Measurements from ENCODE around the gene PPP1R3C. TPM values are rescaled to one million over a fixed set of nuclear protein-coding genes. Genes with fewer than 3 reads are reported as not detected.

PPP1R3C gene
- total RNA-seq, 1 donor from 2014 or later: 15.7 TPM

DNA sequence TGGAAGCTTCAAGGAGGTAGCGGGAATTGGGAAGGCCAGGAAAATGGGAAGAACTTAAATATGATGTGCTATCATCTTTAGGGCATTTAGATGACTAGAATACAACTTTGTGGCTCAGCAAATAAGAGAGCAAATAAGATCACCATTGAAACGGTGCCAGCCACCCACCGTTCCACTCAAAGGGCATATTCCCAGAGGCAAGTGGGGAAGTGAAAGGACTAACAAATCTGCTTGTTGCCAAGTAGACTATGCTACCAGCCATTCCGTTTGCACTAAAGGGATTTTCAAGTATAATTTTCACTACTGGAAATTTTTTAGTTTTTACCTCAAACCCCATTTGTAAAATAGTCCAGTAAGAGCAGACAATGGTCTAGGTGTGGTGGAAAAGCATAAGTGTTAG is 4.0 kb upstream of the PPP1R3C start:
- Mint-ChIP-seq H3K4me1 (ENCODE audit: unreplicated experiment) (peaks cover 36% of the 10 kb centered on the region), H3K27ac (ENCODE audit: unreplicated experiment) (no peak overlapping the region), H3K36me3 (ENCODE audit: unreplicated experiment) (peaks cover 2% of the 10 kb centered on the region), H3K4me3 (ENCODE audit: unreplicated experiment) (no peak overlapping the region), H3K9me3 (ENCODE audit: unreplicated experiment) (peaks cover under 1% of the 10 kb centered on the region), H3K27me3 (ENCODE audit: unreplicated experiment) (no peaks in the 10 kb centered on the region)
- TF ChIP-seq, protein P1, sequence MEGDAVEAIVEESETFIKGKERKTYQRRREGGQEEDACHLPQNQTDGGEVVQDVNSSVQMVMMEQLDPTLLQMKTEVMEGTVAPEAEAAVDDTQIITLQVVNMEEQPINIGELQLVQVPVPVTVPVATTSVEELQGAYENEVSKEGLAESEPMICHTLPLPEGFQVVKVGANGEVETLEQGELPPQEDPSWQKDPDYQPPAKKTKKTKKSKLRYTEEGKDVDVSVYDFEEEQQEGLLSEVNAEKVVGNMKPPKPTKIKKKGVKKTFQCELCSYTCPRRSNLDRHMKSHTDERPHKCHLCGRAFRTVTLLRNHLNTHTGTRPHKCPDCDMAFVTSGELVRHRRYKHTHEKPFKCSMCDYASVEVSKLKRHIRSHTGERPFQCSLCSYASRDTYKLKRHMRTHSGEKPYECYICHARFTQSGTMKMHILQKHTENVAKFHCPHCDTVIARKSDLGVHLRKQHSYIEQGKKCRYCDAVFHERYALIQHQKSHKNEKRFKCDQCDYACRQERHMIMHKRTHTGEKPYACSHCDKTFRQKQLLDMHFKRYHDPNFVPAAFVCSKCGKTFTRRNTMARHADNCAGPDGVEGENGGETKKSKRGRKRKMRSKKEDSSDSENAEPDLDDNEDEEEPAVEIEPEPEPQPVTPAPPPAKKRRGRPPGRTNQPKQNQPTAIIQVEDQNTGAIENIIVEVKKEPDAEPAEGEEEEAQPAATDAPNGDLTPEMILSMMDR (IDR thresholded peaks at IDR 0.05): no peak
- DNase-seq (ENCODE audit: extremely low spot score, unreplicated experiment): no peak

DNA sequence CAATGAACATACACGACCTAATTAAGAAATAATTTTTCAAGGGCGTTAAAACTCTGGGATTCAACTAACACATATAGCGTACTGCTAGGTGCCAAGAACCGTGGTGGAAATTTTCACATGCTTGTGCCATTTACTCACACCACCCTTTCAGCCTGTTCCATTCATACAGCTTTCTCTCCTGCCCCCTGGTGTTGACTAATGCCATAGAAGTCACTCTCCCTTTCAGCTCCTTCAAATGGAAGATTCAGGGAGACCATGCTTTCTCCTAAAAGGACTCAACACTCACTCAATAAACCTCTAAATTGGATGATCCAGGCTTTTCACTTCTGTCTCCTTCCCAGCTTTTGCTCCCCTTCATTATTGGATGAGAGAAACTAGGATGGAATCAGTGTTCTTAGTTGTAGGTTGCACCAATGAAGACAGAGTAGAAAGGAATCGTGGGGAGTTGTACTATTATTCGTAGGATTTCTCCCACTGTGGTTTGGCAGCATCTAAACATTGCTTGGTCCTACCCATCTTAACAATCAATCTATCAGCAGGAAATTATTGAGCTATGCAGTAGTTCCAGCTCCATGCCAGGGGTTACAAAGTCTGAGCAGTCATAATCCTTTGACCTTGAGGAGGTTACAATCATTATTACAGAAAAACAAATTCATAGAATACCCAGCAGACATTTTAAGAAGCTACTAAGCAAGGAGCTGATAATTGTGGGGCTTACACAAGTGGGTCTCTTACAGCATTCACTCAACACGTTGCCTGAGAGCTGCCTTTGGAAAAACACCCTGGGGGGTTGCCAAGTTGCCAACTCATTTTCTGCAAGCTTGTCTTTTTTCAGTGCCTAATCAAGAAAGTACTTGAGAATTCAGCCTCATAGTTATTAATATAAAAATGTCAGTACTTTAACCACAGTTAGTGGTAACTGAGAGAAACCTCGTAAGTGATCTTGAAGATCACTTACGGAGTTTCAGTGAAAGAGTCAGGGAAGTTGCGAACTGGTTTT is 2.8 kb upstream of the PPP1R3C start:
- TF ChIP-seq, protein P1 (IDR thresholded peaks at IDR 0.05): peak; percentile 72
- Mint-ChIP-seq H3K27ac (ENCODE audit: unreplicated experiment) (peak overlapping the region; percentile 43), H3K4me1 (ENCODE audit: unreplicated experiment) (peaks cover 45% of the 10 kb centered on the region), H3K9me3 (ENCODE audit: unreplicated experiment) (no peaks in the 10 kb centered on the region), H3K4me3 (ENCODE audit: unreplicated experiment) (no peak overlapping the region), H3K36me3 (ENCODE audit: unreplicated experiment) (peaks cover 10% of the 10 kb centered on the region), H3K27me3 (ENCODE audit: unreplicated experiment) (no peaks in the 10 kb centered on the region)
- no peak for DNase-seq (ENCODE audit: extremely low spot score, unreplicated experiment)

DNA sequence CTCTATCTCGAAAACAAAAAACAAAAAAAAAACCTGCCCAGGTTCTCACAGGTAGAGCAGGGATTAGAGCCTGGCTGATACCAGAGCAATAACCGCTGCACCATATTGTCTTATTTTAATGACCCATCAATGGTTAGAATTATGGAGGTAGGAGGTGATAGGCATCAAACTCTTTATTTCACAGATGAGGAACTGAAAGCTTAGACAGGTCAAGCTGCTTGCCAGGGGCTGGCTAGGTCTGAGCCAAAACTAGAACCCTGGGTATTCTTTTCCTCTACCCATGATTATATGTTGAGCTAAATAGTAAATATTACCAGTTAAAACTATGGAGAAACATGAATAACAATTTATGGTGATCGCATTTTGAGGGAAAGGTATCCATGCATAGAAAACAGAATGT is 2.0 kb upstream of the PPP1R3C start:
- no peaks in the 10 kb centered on the region for H3K9me3 Mint-ChIP-seq (ENCODE audit: unreplicated experiment)
- H3K36me3 Mint-ChIP-seq (ENCODE audit: unreplicated experiment): peaks cover 18% of the 10 kb centered on the region

DNA sequence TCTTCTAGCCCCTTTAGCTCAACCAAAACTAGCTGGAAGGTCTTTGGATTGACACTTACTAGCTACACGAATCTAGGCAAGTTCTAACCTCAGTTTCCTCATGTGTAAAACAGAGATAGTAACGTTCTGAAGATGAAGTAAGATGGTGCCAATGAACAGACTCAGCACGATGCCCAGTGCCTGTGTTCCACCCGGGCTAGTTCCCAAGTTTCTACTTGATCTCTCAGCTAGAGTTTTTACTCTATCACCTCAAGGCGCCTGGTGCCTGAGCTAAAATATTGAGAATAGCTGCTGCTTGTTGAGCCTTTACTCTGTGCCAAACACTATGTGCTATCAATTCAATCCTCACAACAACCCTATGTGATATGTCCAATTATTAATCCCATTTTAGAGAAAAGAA is 1.4 kb upstream of the PPP1R3C start:
- Mint-ChIP-seq H3K27me3 (ENCODE audit: unreplicated experiment) (no peaks in the 10 kb centered on the region), H3K4me3 (ENCODE audit: unreplicated experiment) (no peak overlapping the region)

More for the DNA sequence above, 2.0 kb upstream of the PPP1R3C start:
- Mint-ChIP-seq H3K4me1 (ENCODE audit: unreplicated experiment) (peaks cover 49% of the 10 kb centered on the region), H3K4me3 (ENCODE audit: unreplicated experiment) (no peak overlapping the region), H3K27me3 (ENCODE audit: unreplicated experiment) (no peaks in the 10 kb centered on the region), H3K27ac (ENCODE audit: unreplicated experiment) (peak overlapping the region; percentile 43)
- DNase-seq (ENCODE audit: extremely low spot score, unreplicated experiment): no peak
- TF ChIP-seq, protein P1 (IDR thresholded peaks at IDR 0.05): no peak

GRCh38 chr10:91630625-91631024 is 2.2 kb downstream of the PPP1R3C start:
- peaks cover 5% of the 10 kb centered on the region for H3K9me3 Mint-ChIP-seq (ENCODE audit: unreplicated experiment)
- H3K4me1 Mint-ChIP-seq (ENCODE audit: unreplicated experiment): peaks cover 59% of the 10 kb centered on the region
- H3K27ac Mint-ChIP-seq (ENCODE audit: unreplicated experiment): no peak overlapping the region
- H3K36me3 Mint-ChIP-seq (ENCODE audit: unreplicated experiment): peaks cover 26% of the 10 kb centered on the region
- TF ChIP-seq, protein P1 (IDR thresholded peaks at IDR 0.05): no peak
- peak overlapping the region; percentile 65 for H3K4me3 Mint-ChIP-seq (ENCODE audit: unreplicated experiment)
- H3K27me3 Mint-ChIP-seq (ENCODE audit: unreplicated experiment): no peaks in the 10 kb centered on the region
- no peak for DNase-seq (ENCODE audit: extremely low spot score, unreplicated experiment)

More for the DNA sequence above, 1.4 kb upstream of the PPP1R3C start:
- peaks cover 3% of the 10 kb centered on the region for H3K9me3 Mint-ChIP-seq (ENCODE audit: unreplicated experiment)
- TF ChIP-seq, protein P1 (IDR thresholded peaks at IDR 0.05): no peak
- no peak overlapping the region for H3K27ac Mint-ChIP-seq (ENCODE audit: unreplicated experiment)
- H3K4me1 Mint-ChIP-seq (ENCODE audit: unreplicated experiment): peaks cover 55% of the 10 kb centered on the region
- no peak for DNase-seq (ENCODE audit: extremely low spot score, unreplicated experiment)
- H3K36me3 Mint-ChIP-seq (ENCODE audit: unreplicated experiment): peaks cover 23% of the 10 kb centered on the region
